Ovary (tissue), 9 donors: ENCODE measurements around the gene PRSS1. TPM values are rescaled to one million over a fixed set of nuclear protein-coding genes. Genes with fewer than 3 reads are reported as not detected.
"Not testable (repeated sequence)": the region's sequence is repeated elsewhere in the genome, so short reads cannot be mapped to it uniquely, and the experiment has no call there.

Experiments
- DNase-seq, 5 donors: peaks; one replicate each; pipeline ENCODE4 v3.0.0-alpha.2; 2019 to 2020
- H3K27ac ChIP-seq, 2 donors: fragments of 200-600 bp; one replicate each; pipeline versions ENCODE4 v1.5.1 to v1.8.0; 2019 to 2022
- H3K27me3 ChIP-seq: fragments of 200-600 bp; one replicate; pipeline ENCODE4 v1.8.0; 2022
- H3K36me3 ChIP-seq: fragments of 200-600 bp; sonication (generic); one replicate; pipeline ENCODE4 v1.5.1; 2019
- H3K4me1 ChIP-seq: one replicate; pipeline ENCODE4 v1.8.1; 2013; ENCODE audit warnings: mild to moderate bottlenecking, moderate library complexity; ENCODE audit not compliant: insufficient read depth
- H3K4me3 ChIP-seq: fragments of 200-600 bp; sonication (generic); one replicate; pipeline ENCODE4 v1.5.1; 2017
- H3K9me3 ChIP-seq, 2 donors: fragments of 200-600 bp in 1 of 2; sonication (generic) in 1 of 2; one replicate each; pipeline versions ENCODE4 v1.5.1 to v1.8.1; 2013 to 2019; ENCODE audit warnings: mild to moderate bottlenecking in 1 of 2, moderate library complexity in 1 of 2
- EP300 ChIP-seq: sonication (generic); formaldehyde crosslinking; IDR thresholded peaks from one replicate; pipeline ENCODE4 v1.6.1; 2017; ENCODE audit warnings: antibody characterized with exemption
- POLR2A ChIP-seq: fragments of 450-650 bp; IDR thresholded peaks from one replicate; pipeline ENCODE4 v1.6.1; 2017; ENCODE audit warnings: antibody characterized with exemption, mild to moderate bottlenecking, moderate library complexity
- WGBS, 3 donors: extraction: QIAGEN DNeasy Blood & Tissue Kit in 1 of 3; methylation state at CpG; one replicate each; pipeline versions ENCODE4 v1.1.5 to v1.1.7; 2013 to 2017; 5-methylcytosine and 5-hydroxymethylcytosine counted together
- intact Hi-C, 4 donors: fragments of 100-400 bp; cut with DNase I; formaldehyde crosslinking; loops; one replicate each; pipeline versions ENCODE4 v1.11.0 to v1.15.1; 2022 to 2023
- polyA plus RNA-seq, 2 donors: library from polyadenylated mRNA; stranded (reverse); fragments of 200-250 nt in 1 of 2; fragments of 350-450 nt in 1 of 2; fragmentation: Illumina TruSeq in 1 of 2; extraction: RNeasy Lipid Tissue Mini Kit (QIAGEN cat#74804) in 1 of 2; gene quantifications; one replicate each; pipeline ENCODE4 v1.2.3, GENCODE V29; 2013 to 2014
- total RNA-seq, 7 donors: library from RNA; depleted of rRNA in 2 of 7; stranded (reverse); fragments of >200 nt in 2 of 7; fragmentation: NEBNext Ultra II Directional in 3 of 7; extraction: Animal tissue kit (Norgen Biotek cat#: 25700) in 3 of 7; gene quantifications; one replicate each; pipeline versions ENCODE4 v1.1.0 to v1.2.4, GENCODE V29; 2016 to 2023
- TF ChIP-seq, protein P1 (sequence below), 3 donors: fragments of 450-650 bp in 2 of 3; fragments of 200-600 bp in 1 of 3; IDR thresholded peaks; one replicate each; pipeline versions ENCODE4 v1.5.1 to v1.8.0; 2016 to 2022; ENCODE audit warnings: antibody characterized with exemption in 3 of 3, mild to moderate bottlenecking in 1 of 3
- donor health status: DM: no; HTN: no; CAD: no; lungs with moderate emphysema.
- donor health status: DM: no; HTN: no; CAD: no.
- donor health status: Bipolar disorder and iron deficiency.
- donor health status: DM: yes; HTN: yes; CAD: no.
- donor health status: DM: no; HTN: no; CAD: no.
- donor health status: DM: yes; HTN: yes; CAD: no.

Gene PRSS1
- total and polyA plus RNA-seq, 9 donors = 0.15 to 35.0 (median 2.6) TPM; not detected in 4

- no peaks in the 10 kb centered on the region for H3K27me3 ChIP-seq
- no peak overlapping the region for H3K4me3 ChIP-seq
- no peak overlapping the region for H3K27ac ChIP-seq
- 70 to 81% (median 73%) methylated on average over 3 of the region's 3 CpGs for WGBS, 3 donors
- DNase-seq = no peak
- no peaks in the 10 kb centered on the region for H3K36me3 ChIP-seq
- no peaks in the 10 kb centered on the region for H3K9me3 ChIP-seq
- intact Hi-C loops = no loop called here
- TF ChIP-seq POLR2A (no peak), EP300 (no peak)
- TF ChIP-seq, protein P1, sequence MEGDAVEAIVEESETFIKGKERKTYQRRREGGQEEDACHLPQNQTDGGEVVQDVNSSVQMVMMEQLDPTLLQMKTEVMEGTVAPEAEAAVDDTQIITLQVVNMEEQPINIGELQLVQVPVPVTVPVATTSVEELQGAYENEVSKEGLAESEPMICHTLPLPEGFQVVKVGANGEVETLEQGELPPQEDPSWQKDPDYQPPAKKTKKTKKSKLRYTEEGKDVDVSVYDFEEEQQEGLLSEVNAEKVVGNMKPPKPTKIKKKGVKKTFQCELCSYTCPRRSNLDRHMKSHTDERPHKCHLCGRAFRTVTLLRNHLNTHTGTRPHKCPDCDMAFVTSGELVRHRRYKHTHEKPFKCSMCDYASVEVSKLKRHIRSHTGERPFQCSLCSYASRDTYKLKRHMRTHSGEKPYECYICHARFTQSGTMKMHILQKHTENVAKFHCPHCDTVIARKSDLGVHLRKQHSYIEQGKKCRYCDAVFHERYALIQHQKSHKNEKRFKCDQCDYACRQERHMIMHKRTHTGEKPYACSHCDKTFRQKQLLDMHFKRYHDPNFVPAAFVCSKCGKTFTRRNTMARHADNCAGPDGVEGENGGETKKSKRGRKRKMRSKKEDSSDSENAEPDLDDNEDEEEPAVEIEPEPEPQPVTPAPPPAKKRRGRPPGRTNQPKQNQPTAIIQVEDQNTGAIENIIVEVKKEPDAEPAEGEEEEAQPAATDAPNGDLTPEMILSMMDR (IDR thresholded peaks at IDR 0.05) = no peak
- H3K4me1 ChIP-seq = no peaks in the 10 kb centered on the region
These were observed 3.3 kb downstream of the PRSS1 start for GRCh38 chr7:142752376-142753225.

- Histone ChIP-seq H3K4me1 (no peaks in the 10 kb centered on the region), H3K36me3 (no peaks in the 10 kb centered on the region), H3K27ac (no peak overlapping the region), H3K9me3 (no peaks in the 10 kb centered on the region), H3K4me3 (no peak overlapping the region), H3K27me3 (no peaks in the 10 kb centered on the region)
- intact Hi-C loops = no loop called here
- TF ChIP-seq EP300 = no peak
- TF ChIP-seq, protein P1 (IDR thresholded peaks at IDR 0.05) = no peak
- TF ChIP-seq POLR2A = no peak
- WGBS, 3 donors = 62 to 92% (median 83%) methylated on average over 8 of the region's 8 CpGs
- no peak for DNase-seq
These were observed 4.1 kb downstream of the PRSS1 start for GRCh38 chr7:142753366-142753765.

- intact Hi-C loops, H3K4me1 ChIP-seq, DNase-seq, H3K4me3 ChIP-seq, H3K27ac ChIP-seq, H3K36me3 ChIP-seq, H3K9me3 ChIP-seq, H3K27me3 ChIP-seq: not testable (repeated sequence)
- 44 to 59% (median 56%) methylated on average over 5 of the region's 5 CpGs for WGBS, 3 donors
These were observed 4.7 kb downstream of the PRSS1 start for GRCh38 chr7:142753925-142754491.

- no peak for TF ChIP-seq EP300
- no peak for TF ChIP-seq POLR2A
- TF ChIP-seq, protein P1 (IDR thresholded peaks at IDR 0.05) = no peak
- Histone ChIP-seq H3K27ac (no peak overlapping the region), H3K27me3 (no peaks in the 10 kb centered on the region), H3K4me1 (no peaks in the 10 kb centered on the region), H3K36me3 (no peaks in the 10 kb centered on the region), H3K9me3 (no peaks in the 10 kb centered on the region), H3K4me3 (no peak overlapping the region)
- 54 to 65% (median 60%) methylated on average over 10 of the region's 10 CpGs for WGBS, 3 donors
- intact Hi-C loops = no loop called here
- DNase-seq = no peak
These were observed 5.7 kb downstream of the PRSS1 start for GRCh38 chr7:142754681-142755575.

DNA sequence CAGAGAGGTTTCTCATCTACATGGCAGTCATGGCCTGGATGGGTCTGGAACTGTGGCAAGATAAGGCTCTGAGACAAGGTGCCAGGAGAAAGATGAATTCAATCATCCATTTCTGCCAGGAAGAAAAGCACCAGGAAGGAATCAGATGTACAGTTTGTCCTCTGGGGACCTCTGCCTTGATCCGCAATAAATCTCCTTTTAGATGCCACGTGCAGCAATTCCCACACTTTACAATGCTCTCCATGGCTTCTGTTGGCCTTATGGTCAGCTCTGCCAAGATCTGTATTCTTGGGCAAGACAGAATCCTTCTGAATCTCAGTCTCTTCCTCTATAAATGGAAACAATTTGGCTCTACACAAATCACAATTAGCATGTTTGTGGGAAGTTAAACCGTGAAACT lies 9.0 kb downstream of the PRSS1 start:
- H3K36me3 ChIP-seq, H3K27me3 ChIP-seq, intact Hi-C loops, H3K9me3 ChIP-seq, H3K4me1 ChIP-seq, H3K27ac ChIP-seq, H3K4me3 ChIP-seq, DNase-seq: not testable (repeated sequence)
- 68 to 94% (median 78%) methylated on average over 1 to 3 of the region's 3 CpGs for WGBS, 3 donors
